ENCODE data around the gene CNTNAP2. TPM values are rescaled to one million over a fixed set of nuclear protein-coding genes. Genes with fewer than 3 reads are reported as not detected.
"Not testable (repeated sequence)": the region's sequence is repeated elsewhere in the genome, so short reads cannot be mapped to it uniquely, and the experiment has no call there.

CNTNAP2 gene
- polyA plus RNA-seq, 4 donors, result 0.54 to 10.1 (median 2.6) TPM

- H3K27ac ChIP-seq (ENCODE audit: low read depth in 1 of 3, low read length in 2 of 3), result no peak overlapping the region
- peak in 1 of 2 donors; percentile 47 for DNase-seq
- WGBS, 3 donors, result 12 to 63% (median 29%) methylated on average over 1 of the region's 1 CpG
- no peak overlapping the region for H3K4me3 ChIP-seq (ENCODE audit: low read depth in 1 of 3, low read length in 3 of 3)
- peaks cover 0 to 5% (median 0%) of the 10 kb centered on the region in 3 donors for H3K4me1 ChIP-seq (ENCODE audit: control insufficient read depth in 3 of 3, insufficient read depth in 2 of 3, low read depth in 1 of 3, low read length in 2 of 3)
- FAIRE-seq, result no peak
- H3K36me3 ChIP-seq (ENCODE audit: control insufficient read depth in 3 of 3, insufficient read depth in 2 of 3, low read depth in 1 of 3, low read length in 3 of 3), result no peaks in the 10 kb centered on the region
- peaks cover 2 to 9% of the 10 kb centered on the region in 2 donors for H3K9me3 ChIP-seq (ENCODE audit: control insufficient read depth in 2 of 2, insufficient read depth in 1 of 2, low read depth in 1 of 2, low read length in 1 of 2)
- H3K27me3 ChIP-seq (ENCODE audit: control insufficient read depth in 3 of 3, insufficient read depth in 3 of 3, low read length in 3 of 3), result peaks cover 0 to 2% (median 0%) of the 10 kb centered on the region in 3 donors
These were observed 2210.8 kb downstream of the CNTNAP2 start for GRCh38 chr7:148327379-148327778.

GRCh38 chr7:148328906-148329305 lies 2212.3 kb downstream of the CNTNAP2 start:
- Histone ChIP-seq H3K27ac (ENCODE audit: low read depth in 1 of 3, low read length in 2 of 3) (no peak overlapping the region), H3K9me3 (ENCODE audit: control insufficient read depth in 2 of 2, insufficient read depth in 1 of 2, low read depth in 1 of 2, low read length in 1 of 2) (peaks cover 2 to 9% of the 10 kb centered on the region in 2 donors), H3K4me3 (ENCODE audit: low read depth in 1 of 3, low read length in 3 of 3) (no peak overlapping the region), H3K36me3 (ENCODE audit: control insufficient read depth in 3 of 3, insufficient read depth in 2 of 3, low read depth in 1 of 3, low read length in 3 of 3) (no peaks in the 10 kb centered on the region), H3K4me1 (ENCODE audit: control insufficient read depth in 3 of 3, insufficient read depth in 2 of 3, low read depth in 1 of 3, low read length in 2 of 3) (peaks cover 0 to 5% (median 0%) of the 10 kb centered on the region in 3 donors), H3K27me3 (ENCODE audit: control insufficient read depth in 3 of 3, insufficient read depth in 3 of 3, low read length in 3 of 3) (peaks cover 0 to 2% (median 0%) of the 10 kb centered on the region in 3 donors)
- no peak for DNase-seq
- FAIRE-seq, result no peak
- WGBS, 3 donors, result 75 to 85% (median 76%) methylated on average over 5 of the region's 5 CpGs

GRCh38 chr7:148330124-148330818 lies 2213.7 kb downstream of the CNTNAP2 start:
- Histone ChIP-seq H3K36me3 (ENCODE audit: control insufficient read depth in 3 of 3, insufficient read depth in 2 of 3, low read depth in 1 of 3, low read length in 3 of 3) (no peaks in the 10 kb centered on the region), H3K9me3 (ENCODE audit: control insufficient read depth in 2 of 2, insufficient read depth in 1 of 2, low read depth in 1 of 2, low read length in 1 of 2) (peaks cover 2 to 9% of the 10 kb centered on the region in 2 donors), H3K27me3 (ENCODE audit: control insufficient read depth in 3 of 3, insufficient read depth in 3 of 3, low read length in 3 of 3) (peaks cover 0 to 2% (median 0%) of the 10 kb centered on the region in 3 donors), H3K4me3 (ENCODE audit: low read depth in 1 of 3, low read length in 3 of 3) (no peak overlapping the region), H3K4me1 (ENCODE audit: control insufficient read depth in 3 of 3, insufficient read depth in 2 of 3, low read depth in 1 of 3, low read length in 2 of 3) (peaks cover 0 to 11% (median 0%) of the 10 kb centered on the region in 3 donors), H3K27ac (ENCODE audit: low read depth in 1 of 3, low read length in 2 of 3) (no peak overlapping the region)
- FAIRE-seq, result no peak
- WGBS, 3 donors, result 89 to 97% (median 96%) methylated on average over 15 of the region's 15 CpGs
- no peak for DNase-seq

- Histone ChIP-seq H3K4me3 (ENCODE audit: low read depth in 1 of 3, low read length in 3 of 3) (no peak overlapping the region), H3K9me3 (ENCODE audit: control insufficient read depth in 2 of 2, insufficient read depth in 1 of 2, low read depth in 1 of 2, low read length in 1 of 2) (peaks cover 2 to 9% of the 10 kb centered on the region in 2 donors), H3K4me1 (ENCODE audit: control insufficient read depth in 3 of 3, insufficient read depth in 2 of 3, low read depth in 1 of 3, low read length in 2 of 3) (peaks cover 0 to 14% (median 0%) of the 10 kb centered on the region in 3 donors), H3K27ac (ENCODE audit: low read depth in 1 of 3, low read length in 2 of 3) (no peak overlapping the region), H3K27me3 (ENCODE audit: control insufficient read depth in 3 of 3, insufficient read depth in 3 of 3, low read length in 3 of 3) (peaks cover 0 to 2% (median 0%) of the 10 kb centered on the region in 3 donors), H3K36me3 (ENCODE audit: control insufficient read depth in 3 of 3, insufficient read depth in 2 of 3, low read depth in 1 of 3, low read length in 3 of 3) (no peaks in the 10 kb centered on the region)
- no peak for DNase-seq
- 86 to 95% (median 90%) methylated on average over 9 of the region's 9 CpGs for WGBS, 3 donors
- FAIRE-seq, result no peak
These were observed 2214.2 kb downstream of the CNTNAP2 start for GRCh38 chr7:148330822-148331221.

GRCh38 chr7:148331456-148331855 lies 2214.9 kb downstream of the CNTNAP2 start:
- H3K27ac ChIP-seq (ENCODE audit: low read depth in 1 of 3, low read length in 2 of 3); DNase-seq: not testable (repeated sequence)

GRCh38 chr7:148332191-148333186 lies 2215.9 kb downstream of the CNTNAP2 start:
- 73 to 84% (median 83%) methylated on average over 8 of the region's 8 CpGs for WGBS, 3 donors
- DNase-seq (no peak), FAIRE-seq (no peak)
- no peak overlapping the region for H3K27ac ChIP-seq (ENCODE audit: low read depth in 1 of 3, low read length in 2 of 3)
- no peak overlapping the region for H3K4me3 ChIP-seq (ENCODE audit: low read depth in 1 of 3, low read length in 3 of 3)
- no peaks in the 10 kb centered on the region for H3K36me3 ChIP-seq (ENCODE audit: control insufficient read depth in 3 of 3, insufficient read depth in 2 of 3, low read depth in 1 of 3, low read length in 3 of 3)
- peaks cover 0 to 18% (median 0%) of the 10 kb centered on the region in 3 donors for H3K4me1 ChIP-seq (ENCODE audit: control insufficient read depth in 3 of 3, insufficient read depth in 2 of 3, low read depth in 1 of 3, low read length in 2 of 3)
- H3K27me3 ChIP-seq (ENCODE audit: control insufficient read depth in 3 of 3, insufficient read depth in 3 of 3, low read length in 3 of 3), result peaks cover 0 to 6% (median 0%) of the 10 kb centered on the region in 3 donors
- peaks cover 2 to 9% of the 10 kb centered on the region in 2 donors for H3K9me3 ChIP-seq (ENCODE audit: control insufficient read depth in 2 of 2, insufficient read depth in 1 of 2, low read depth in 1 of 2, low read length in 1 of 2)

More at GRCh38 chr7:148331456-148331855, 2214.9 kb downstream of the CNTNAP2 start:
- not testable (repeated sequence) for H3K27me3 ChIP-seq (ENCODE audit: control insufficient read depth in 3 of 3, insufficient read depth in 3 of 3, low read length in 3 of 3); H3K4me3 ChIP-seq (ENCODE audit: low read depth in 1 of 3, low read length in 3 of 3); H3K9me3 ChIP-seq (ENCODE audit: control insufficient read depth in 2 of 2, insufficient read depth in 1 of 2, low read depth in 1 of 2, low read length in 1 of 2); H3K36me3 ChIP-seq (ENCODE audit: control insufficient read depth in 3 of 3, insufficient read depth in 2 of 3, low read depth in 1 of 3, low read length in 3 of 3)
- H3K4me1 ChIP-seq (ENCODE audit: control insufficient read depth in 3 of 3, insufficient read depth in 2 of 3, low read depth in 1 of 3, low read length in 2 of 3), result peaks cover 0 to 14% (median 0%) of the 10 kb centered on the region in 3 donors
- peak; percentile 99 for FAIRE-seq
- 78 to 83% (median 80%) methylated on average over 11 of the region's 11 CpGs for WGBS, 3 donors

GRCh38 chr7:148334441-148334956 lies 2217.9 kb downstream of the CNTNAP2 start:
- WGBS, 3 donors, result 91 to 96% (median 92%) methylated on average over 1 of the region's 1 CpG
- Histone ChIP-seq H3K9me3 (ENCODE audit: control insufficient read depth in 2 of 2, insufficient read depth in 1 of 2, low read depth in 1 of 2, low read length in 1 of 2) (peaks cover 2 to 9% of the 10 kb centered on the region in 2 donors), H3K36me3 (ENCODE audit: control insufficient read depth in 3 of 3, insufficient read depth in 2 of 3, low read depth in 1 of 3, low read length in 3 of 3) (no peaks in the 10 kb centered on the region), H3K4me3 (ENCODE audit: low read depth in 1 of 3, low read length in 3 of 3) (no peak overlapping the region), H3K27me3 (ENCODE audit: control insufficient read depth in 3 of 3, insufficient read depth in 3 of 3, low read length in 3 of 3) (peaks cover 0 to 9% (median 3%) of the 10 kb centered on the region in 3 donors), H3K27ac (ENCODE audit: low read depth in 1 of 3, low read length in 2 of 3) (no peak overlapping the region), H3K4me1 (ENCODE audit: control insufficient read depth in 3 of 3, insufficient read depth in 2 of 3, low read depth in 1 of 3, low read length in 2 of 3) (peaks cover 0 to 32% (median 4%) of the 10 kb centered on the region in 3 donors)
- FAIRE-seq, result no peak
- no peak for DNase-seq

Data from small intestine (tissue), 7 donors.